Activated CD8-positive, alpha-beta T cell treated with anti-CD3 and anti-CD28 coated beads for 36 hours (primary cell): ENCODE data around the gene PPARD. TPM values are rescaled to one million over a fixed set of nuclear protein-coding genes. Genes with fewer than 3 reads are reported as not detected.

Experiments used
- ATAC-seq: fragments of 200-7000 bp; cut with Tn5 transposase; one replicate; pipeline ENCODE4 v1.10.0; 2021; ENCODE audit warnings: mild to moderate bottlenecking, moderate library complexity
- CTCF ChIA-PET: fragments of 350-600 bp; sonication (Branson Sonifier 250); formaldehyde crosslinking; loops from one replicate; lab custom pipeline; 2021; ENCODE audit warnings: antibody characterized with exemption; lab: Charles Lee
- POLR2A ChIA-PET: fragments of 350-600 bp; sonication (Branson Sonifier 250); formaldehyde crosslinking; loops from one replicate; lab custom pipeline; 2021; ENCODE audit warnings: antibody characterized with exemption; lab: Charles Lee
- DNase-seq: peaks from one replicate; pipeline ENCODE4 v3.0.0-alpha.2; 2020
- H3K27ac Mint-ChIP-seq: one replicate; pipeline ENCODE4 v1.8.0; 2021; ENCODE audit warnings: mild to moderate bottlenecking, mixed read lengths
- H3K27me3 Mint-ChIP-seq: one replicate; pipeline ENCODE4 v1.8.0; 2021; ENCODE audit warnings: mixed read lengths
- H3K36me3 Mint-ChIP-seq: one replicate; pipeline ENCODE4 v1.8.0; 2021; ENCODE audit warnings: low read depth, mixed read lengths
- H3K4me1 Mint-ChIP-seq: one replicate; pipeline ENCODE4 v1.8.0; 2021; ENCODE audit warnings: low read depth, mixed read lengths
- H3K4me3 Mint-ChIP-seq: one replicate; pipeline ENCODE4 v1.8.0; 2021; ENCODE audit warnings: mild to moderate bottlenecking, moderate library complexity, mixed read lengths
- H3K9me3 Mint-ChIP-seq: one replicate; pipeline ENCODE4 v1.8.0; 2021; ENCODE audit warnings: mixed read lengths
- intact Hi-C: fragments of 100-400 bp; cut with micrococcal nuclease; formaldehyde crosslinking; loops from one replicate; pipeline ENCODE4 v1.10.0; 2022
- total RNA-seq, 2 experiments: library from RNA; stranded (reverse); gene quantifications; one replicate each; pipeline ENCODE4 v1.2.3, GENCODE V29; 2021
- TF ChIP-seq, protein P1 (sequence below): fragments of 200-600 bp; IDR thresholded peaks from one replicate; pipeline ENCODE4 v1.8.0; 2022; ENCODE audit warnings: antibody characterized with exemption, mild to moderate bottlenecking

Gene PPARD
- total RNA-seq, 2 experiments from 2014 or later: 26.6 to 26.7 TPM

DNA sequence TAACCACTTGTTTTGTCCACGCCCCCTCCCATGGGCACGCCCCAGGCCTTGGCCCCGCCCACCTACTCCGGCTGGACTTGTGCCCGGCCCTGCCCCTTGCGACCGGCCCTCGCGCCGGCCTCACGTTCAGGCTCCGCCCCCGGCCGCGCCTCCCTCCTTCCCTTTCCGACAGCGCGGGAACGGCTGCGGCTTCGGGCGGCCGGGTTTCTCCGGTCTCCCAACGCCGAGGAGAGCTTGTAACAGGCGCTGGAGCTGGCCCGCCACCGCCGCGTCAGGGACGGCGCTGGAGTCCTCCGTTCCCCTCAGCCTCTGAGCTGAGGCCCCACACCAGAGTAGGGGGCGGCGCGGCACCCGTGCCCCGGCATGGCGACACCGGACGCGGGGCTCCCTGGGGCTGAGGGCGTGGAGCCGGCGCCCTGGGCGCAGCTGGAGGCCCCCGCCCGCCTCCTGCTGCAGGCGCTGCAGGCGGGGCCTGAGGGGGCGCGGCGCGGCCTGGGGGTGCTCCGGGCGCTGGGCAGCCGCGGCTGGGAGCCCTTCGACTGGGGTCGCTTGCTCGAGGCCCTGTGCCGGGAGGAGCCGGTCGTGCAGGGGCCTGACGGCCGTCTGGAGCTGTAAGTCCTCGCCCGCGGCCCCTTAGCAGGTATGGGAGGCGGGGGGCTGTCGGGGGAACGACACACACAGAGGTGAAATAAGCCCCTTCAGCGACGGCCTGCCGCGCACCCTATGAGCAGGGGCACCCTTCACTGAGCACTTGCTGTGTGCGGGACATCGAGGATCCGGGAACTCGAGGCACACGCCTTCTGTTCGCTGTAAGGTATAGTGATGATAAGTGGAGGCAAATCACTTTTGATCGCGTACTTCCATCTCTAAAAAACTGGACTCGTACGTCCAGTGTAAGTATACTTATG lies 110.1 kb downstream of the PPARD start, which contains the start of gene FANCE:
TSS of gene FANCE (plus strand) at position 156 of the 908 bp plus-strand sequence. CDS start at position 364, 208 bp downstream.
- ATAC-seq (peak; percentile 90), DNase-seq (peak; percentile 95)
- Mint-ChIP-seq H3K27ac (peak within 1 kb of the TSS; percentile 39), H3K4me3 (peak within 1 kb of the TSS; percentile 78), H3K36me3 (peaks cover 21% of the 10 kb centered on the region), H3K9me3 (no peaks in the 10 kb centered on the region), H3K27me3 (no peaks in the 10 kb centered on the region), H3K4me1 (peaks cover 36% of the 10 kb centered on the region)
- intact Hi-C loops: no loop called here
- TF ChIP-seq, protein P1, sequence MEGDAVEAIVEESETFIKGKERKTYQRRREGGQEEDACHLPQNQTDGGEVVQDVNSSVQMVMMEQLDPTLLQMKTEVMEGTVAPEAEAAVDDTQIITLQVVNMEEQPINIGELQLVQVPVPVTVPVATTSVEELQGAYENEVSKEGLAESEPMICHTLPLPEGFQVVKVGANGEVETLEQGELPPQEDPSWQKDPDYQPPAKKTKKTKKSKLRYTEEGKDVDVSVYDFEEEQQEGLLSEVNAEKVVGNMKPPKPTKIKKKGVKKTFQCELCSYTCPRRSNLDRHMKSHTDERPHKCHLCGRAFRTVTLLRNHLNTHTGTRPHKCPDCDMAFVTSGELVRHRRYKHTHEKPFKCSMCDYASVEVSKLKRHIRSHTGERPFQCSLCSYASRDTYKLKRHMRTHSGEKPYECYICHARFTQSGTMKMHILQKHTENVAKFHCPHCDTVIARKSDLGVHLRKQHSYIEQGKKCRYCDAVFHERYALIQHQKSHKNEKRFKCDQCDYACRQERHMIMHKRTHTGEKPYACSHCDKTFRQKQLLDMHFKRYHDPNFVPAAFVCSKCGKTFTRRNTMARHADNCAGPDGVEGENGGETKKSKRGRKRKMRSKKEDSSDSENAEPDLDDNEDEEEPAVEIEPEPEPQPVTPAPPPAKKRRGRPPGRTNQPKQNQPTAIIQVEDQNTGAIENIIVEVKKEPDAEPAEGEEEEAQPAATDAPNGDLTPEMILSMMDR: no peak
- POLR2A ChIA-PET: interaction anchor here (0.6 to 5.5 kb wide), 12 partner anchors 15 to 155 kb away, joined by 3 to 70 read pairs (median 4); partner anchors contain the start of genes DEF6, PPARD and RPL10A
- CTCF ChIA-PET: interaction anchor here (0.8 to 9.7 kb wide), 13 partner anchors 15 to 284 kb away, joined by 3 to 209 read pairs (median 4); partner anchors contain the start of genes ARMC12, DEF6, PPARD and RPL10A

DNA sequence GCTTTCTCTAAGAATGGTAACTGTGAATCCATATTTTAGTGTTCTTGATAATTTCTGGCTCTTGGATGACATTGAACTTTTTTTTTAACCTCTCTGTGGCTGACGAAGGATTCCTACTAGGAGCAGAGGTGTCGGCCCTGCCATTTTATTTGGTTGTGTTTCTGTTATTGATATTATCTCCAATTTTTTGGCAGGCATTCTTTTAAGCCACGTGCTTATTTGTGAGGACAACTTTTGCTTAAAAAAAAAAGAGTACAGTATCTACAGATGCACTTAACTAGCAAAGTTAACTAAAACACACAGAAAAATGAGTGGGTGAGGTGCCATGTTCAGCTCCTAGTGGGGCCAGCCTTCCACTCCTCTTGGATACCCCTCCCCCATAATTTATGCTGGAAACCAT lies 110.9 kb downstream of the PPARD start:
- H3K36me3 Mint-ChIP-seq: peaks cover 24% of the 10 kb centered on the region
- H3K4me3 Mint-ChIP-seq: peak overlapping the region; percentile 74
- peaks cover 36% of the 10 kb centered on the region for H3K4me1 Mint-ChIP-seq
- ChIA-PET CTCF (interaction anchor here (0.9 to 9.7 kb wide), 5 partner anchors 14 to 156 kb away, joined by 3 to 209 read pairs (median 35); partner anchors contain the start of genes DEF6, PPARD and RPL10A), POLR2A (interaction anchor here (2.2 to 5.5 kb wide), 3 partner anchors 14 to 156 kb away, joined by 6 to 70 read pairs (median 13); partner anchors contain the start of genes DEF6, PPARD and RPL10A)
- no peaks in the 10 kb centered on the region for H3K27me3 Mint-ChIP-seq
- no peak overlapping the region for H3K27ac Mint-ChIP-seq
- H3K9me3 Mint-ChIP-seq: no peaks in the 10 kb centered on the region
- intact Hi-C loops: no loop called here
- TF ChIP-seq, protein P1: no peak
- no peak for ATAC-seq
- DNase-seq: no peak

DNA sequence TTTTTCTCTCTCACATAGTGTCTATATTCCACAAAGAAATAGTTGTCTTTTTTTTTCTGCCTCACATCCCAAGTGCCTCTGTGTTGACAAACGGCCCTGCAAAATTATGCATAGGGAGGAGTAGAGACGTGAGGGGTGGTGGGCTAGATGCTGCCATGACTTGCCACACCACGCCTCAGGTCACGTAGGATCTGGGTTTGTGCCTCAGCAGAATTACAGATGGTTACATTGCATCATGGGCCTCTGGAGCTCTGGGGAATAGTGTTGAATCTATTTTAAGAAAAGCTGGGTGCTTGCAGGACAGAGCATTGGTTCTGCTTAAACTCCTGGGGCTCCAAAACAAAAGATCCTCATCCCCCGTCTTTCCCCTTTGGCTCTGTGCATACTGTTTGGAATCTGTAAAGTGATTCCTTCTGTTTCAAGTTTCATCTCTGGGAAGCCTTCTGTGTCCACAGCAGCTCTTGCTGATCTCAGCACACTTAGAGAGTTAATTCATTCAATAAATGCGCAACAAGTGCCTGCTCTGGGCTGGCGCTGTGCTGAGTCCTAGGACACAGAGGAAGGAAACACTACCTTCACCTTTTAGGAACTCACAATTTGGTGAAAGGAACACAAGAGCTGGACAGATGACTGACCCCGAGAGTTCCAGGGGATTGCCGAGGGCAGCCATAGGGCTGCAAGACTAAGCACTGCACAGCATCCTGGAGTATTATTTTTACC lies 112.2 kb downstream of the PPARD start:
- H3K27me3 Mint-ChIP-seq: no peaks in the 10 kb centered on the region
- H3K9me3 Mint-ChIP-seq: no peaks in the 10 kb centered on the region
- POLR2A ChIA-PET: interaction anchor here (0.7 to 5.5 kb wide), 3 partner anchors 13 to 20 kb away, joined by 3 to 70 read pairs (median 3); partner anchors contain the start of gene RPL10A
- TF ChIP-seq, protein P1: no peak
- no peak overlapping the region for H3K27ac Mint-ChIP-seq
- peak overlapping the region; percentile 74 for H3K4me3 Mint-ChIP-seq
- intact Hi-C loops: no loop called here
- CTCF ChIA-PET: interaction anchor here (1.0 to 9.7 kb wide), 3 partner anchors 13 to 127 kb away, joined by 3 to 209 read pairs (median 35); partner anchors contain the start of genes PPARD and RPL10A
- ATAC-seq (no peak), DNase-seq (no peak)
- peaks cover 30% of the 10 kb centered on the region for H3K36me3 Mint-ChIP-seq
- H3K4me1 Mint-ChIP-seq: peaks cover 34% of the 10 kb centered on the region

DNA sequence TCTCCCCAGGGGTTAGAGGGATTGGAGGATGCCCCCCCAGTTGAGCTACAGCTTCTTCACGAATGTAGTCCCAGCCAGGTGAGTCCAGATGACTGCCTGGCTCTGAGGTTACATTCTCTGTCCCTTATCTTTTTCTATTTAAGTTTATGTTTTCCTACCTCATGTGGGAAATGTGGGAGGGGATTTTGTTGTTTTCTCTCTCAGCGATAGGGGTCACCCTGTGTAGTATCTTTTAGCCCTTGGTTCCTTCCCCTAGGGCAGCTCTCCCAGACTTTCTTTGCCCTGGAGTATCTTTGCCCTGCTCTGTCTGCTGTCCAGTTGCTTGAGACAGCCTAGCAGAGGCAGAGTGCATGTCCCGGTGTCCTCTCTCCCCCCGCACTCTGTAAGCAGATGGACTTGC lies 115.5 kb downstream of the PPARD start:
- Mint-ChIP-seq H3K4me1 (peaks cover 25% of the 10 kb centered on the region), H3K9me3 (no peaks in the 10 kb centered on the region), H3K4me3 (no peak overlapping the region), H3K36me3 (peaks cover 44% of the 10 kb centered on the region), H3K27ac (no peak overlapping the region), H3K27me3 (no peaks in the 10 kb centered on the region)
- intact Hi-C loops: no loop called here
- no peak for ATAC-seq
- CTCF ChIA-PET: interaction anchor here (1.2 to 3.2 kb wide), 3 partner anchors 9 to 117 kb away, joined by 6 to 17 read pairs (median 11); partner anchors contain the start of gene RPL10A
- no peak for DNase-seq
- POLR2A ChIA-PET: interaction anchor here (1.0 to 2.6 kb wide), 3 partner anchors 10 to 209 kb away, joined by 3 to 12 read pairs (median 3); partner anchors contain the start of gene RPL10A
- TF ChIP-seq, protein P1: no peak
